Activated CD4-positive, CD25-positive, alpha-beta regulatory T cell treated with anti-CD3 and anti-CD28 coated beads, Interleukin-2, amount 50 U/mL, for 24 hours (primary cell): ENCODE measurements around the gene GLDC.

Experiments used
- ATAC-seq, 2 donors: fragments of 150-1000 bp; cut with Tn5 transposase; one replicate each; pipeline ENCODE4 v1.10.0; 2021; ENCODE audit warnings: mild to moderate bottlenecking in 1 of 2, moderate library complexity in 1 of 2

Gene GLDC

DNA sequence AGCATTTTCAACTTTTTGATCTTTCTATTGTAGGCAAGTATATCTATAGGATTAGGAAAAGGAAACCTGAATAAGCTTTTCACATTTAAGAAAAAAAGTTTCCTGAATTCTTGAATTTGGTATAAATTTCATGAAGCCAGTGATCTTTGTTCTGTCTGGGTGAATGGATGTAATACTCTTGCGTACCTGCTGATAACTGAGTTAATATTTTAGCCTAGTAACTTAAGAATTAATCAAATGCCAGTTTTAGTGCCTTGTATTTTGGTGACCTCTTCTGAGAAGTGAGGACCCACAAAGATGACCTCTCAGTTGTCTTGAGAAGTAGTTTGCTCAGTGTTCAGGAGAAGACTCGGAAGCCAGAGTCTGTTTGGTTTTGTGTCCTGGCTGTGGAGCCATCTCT, 154.7 kb downstream of the GLDC start:
- no peak for ATAC-seq

DNA sequence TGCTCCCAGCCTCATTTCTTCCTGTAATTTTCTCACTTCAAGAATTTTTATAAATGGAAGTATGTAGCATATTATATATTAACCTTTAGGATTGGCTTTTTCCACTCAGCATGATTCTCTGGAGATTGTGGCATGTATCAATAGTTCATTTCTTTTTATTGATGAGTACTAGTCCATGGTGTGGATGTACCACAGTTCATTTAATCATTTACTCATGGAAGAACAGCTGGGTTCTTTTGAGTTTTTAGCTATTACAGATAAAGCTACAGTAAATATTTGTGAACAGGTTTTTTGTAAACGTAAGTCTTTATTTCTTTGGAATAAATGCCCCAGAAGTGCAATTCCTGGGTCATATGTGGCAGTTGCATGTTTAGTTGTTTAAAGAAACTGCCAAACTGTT, 156.4 kb downstream of the GLDC start:
- ATAC-seq, result no peak

DNA sequence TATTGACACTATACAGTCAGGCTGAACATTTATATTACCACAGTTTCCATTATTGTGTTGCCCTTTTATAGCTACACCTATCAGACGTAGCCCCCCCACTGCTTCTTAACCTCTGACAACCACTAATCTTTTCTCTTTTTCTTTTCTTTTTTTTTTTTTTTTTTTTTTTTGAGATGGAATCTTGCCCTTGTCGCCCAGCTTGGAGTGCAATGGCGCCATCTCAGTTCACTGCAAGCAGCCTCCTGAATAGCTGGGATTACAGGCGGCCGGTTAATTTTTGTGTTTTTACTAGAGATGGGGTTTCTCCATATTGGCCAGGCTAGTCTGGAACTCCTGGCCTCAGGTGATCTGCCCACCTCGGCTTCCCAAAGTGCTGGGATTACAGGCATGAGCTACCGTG, 157.1 kb downstream of the GLDC start:
- ATAC-seq, result no peak

DNA sequence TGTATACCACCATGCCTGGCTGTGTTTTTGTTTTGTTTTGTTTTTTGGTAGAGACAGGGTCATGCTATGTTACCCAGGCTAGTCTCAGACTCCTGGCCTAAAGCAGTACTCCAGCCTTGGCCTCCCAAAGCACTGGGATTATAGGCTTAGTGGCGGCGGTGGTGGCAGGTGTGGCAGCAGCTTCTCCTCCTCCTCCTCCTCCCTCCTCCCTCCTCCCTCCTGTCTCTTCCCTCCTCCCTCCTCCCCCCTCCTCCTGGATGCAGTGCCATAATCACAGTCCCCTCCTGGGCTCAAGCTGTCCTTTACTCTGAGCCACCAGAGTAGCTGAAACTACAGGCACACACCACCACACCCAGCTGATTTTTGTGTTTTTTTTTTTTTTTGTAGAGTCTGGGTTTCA, 161.3 kb downstream of the GLDC start:
- no peak for ATAC-seq
